Right atrium auricular region (tissue), 2 donors: ENCODE data around the gene PPFIA2. TPM values are rescaled to one million over a fixed set of nuclear protein-coding genes. Genes with fewer than 3 reads are reported as not detected.

ENCODE experiments used
- DNase-seq: peaks from one replicate; pipeline ENCODE4 v3.0.0-alpha.2; 2019; ENCODE audit warnings: low spot score
- H3K27ac ChIP-seq, 2 donors: fragments of 200-600 bp; sonication (generic); 1 replicate in 1 of 2; 2 replicates in 1 of 2; pipeline ENCODE4 v1.5.1; 2016 to 2019
- H3K27me3 ChIP-seq, 2 donors: fragments of 200-600 bp; sonication (generic); one replicate each; pipeline versions ENCODE4 v1.5.1 to v1.6.0; 2017 to 2019
- H3K36me3 ChIP-seq: fragments of 200-600 bp; sonication (generic); one replicate; pipeline ENCODE4 v1.5.1; 2016
- H3K4me1 ChIP-seq, 2 donors: fragments of 200-600 bp; sonication (generic); one replicate each; pipeline versions ENCODE4 v1.5.1 to v1.6.0; 2017 to 2019
- H3K4me3 ChIP-seq, 2 donors: fragments of 200-600 bp; sonication (generic); 1 replicate in 1 of 2; 2 replicates in 1 of 2; pipeline ENCODE4 v1.5.1; 2017 to 2019; ENCODE audit warnings: mild to moderate bottlenecking in 1 of 2, moderate library complexity in 1 of 2
- H3K9me3 ChIP-seq, 2 donors: fragments of 200-600 bp; sonication (generic); one replicate each; pipeline ENCODE4 v1.5.1; 2019
- total RNA-seq, 2 donors: library from RNA; depleted of rRNA; stranded (reverse); fragments of >200 nt; gene quantifications; one replicate each; pipeline ENCODE4 v1.1.0, GENCODE V29; 2016
- TF ChIP-seq, protein P1 (sequence below), 2 donors: fragments of 200-600 bp; sonication (generic); IDR thresholded peaks; one replicate each; pipeline ENCODE4 v1.5.1; 2019; ENCODE audit warnings: antibody characterized with exemption in 2 of 2

Gene PPFIA2
- total RNA-seq, 2 donors from 2014 or later: 0.20 to 0.48 TPM

DNA sequence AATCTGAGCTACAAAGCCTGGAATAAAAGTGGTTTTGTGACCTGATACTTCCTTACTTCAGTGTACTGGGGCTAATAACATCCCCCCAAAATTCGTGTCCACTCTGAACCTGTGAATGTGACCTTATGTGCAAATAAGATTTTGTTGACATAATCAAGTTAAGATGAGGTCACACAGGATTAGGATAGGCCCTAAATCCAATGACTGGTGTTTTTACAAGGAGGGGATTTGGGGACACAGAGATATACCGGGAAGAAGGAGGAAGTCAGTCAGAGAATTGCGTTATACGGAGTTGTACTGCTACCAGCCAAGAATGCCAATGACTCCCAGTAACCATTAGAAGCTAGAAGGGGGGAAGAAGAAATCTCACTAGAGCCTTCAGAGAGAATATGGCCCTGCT is 381.4 kb downstream of the PPFIA2 start:
- no peaks in the 10 kb centered on the region for H3K36me3 ChIP-seq
- TF ChIP-seq, protein P1, sequence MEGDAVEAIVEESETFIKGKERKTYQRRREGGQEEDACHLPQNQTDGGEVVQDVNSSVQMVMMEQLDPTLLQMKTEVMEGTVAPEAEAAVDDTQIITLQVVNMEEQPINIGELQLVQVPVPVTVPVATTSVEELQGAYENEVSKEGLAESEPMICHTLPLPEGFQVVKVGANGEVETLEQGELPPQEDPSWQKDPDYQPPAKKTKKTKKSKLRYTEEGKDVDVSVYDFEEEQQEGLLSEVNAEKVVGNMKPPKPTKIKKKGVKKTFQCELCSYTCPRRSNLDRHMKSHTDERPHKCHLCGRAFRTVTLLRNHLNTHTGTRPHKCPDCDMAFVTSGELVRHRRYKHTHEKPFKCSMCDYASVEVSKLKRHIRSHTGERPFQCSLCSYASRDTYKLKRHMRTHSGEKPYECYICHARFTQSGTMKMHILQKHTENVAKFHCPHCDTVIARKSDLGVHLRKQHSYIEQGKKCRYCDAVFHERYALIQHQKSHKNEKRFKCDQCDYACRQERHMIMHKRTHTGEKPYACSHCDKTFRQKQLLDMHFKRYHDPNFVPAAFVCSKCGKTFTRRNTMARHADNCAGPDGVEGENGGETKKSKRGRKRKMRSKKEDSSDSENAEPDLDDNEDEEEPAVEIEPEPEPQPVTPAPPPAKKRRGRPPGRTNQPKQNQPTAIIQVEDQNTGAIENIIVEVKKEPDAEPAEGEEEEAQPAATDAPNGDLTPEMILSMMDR (IDR thresholded peaks at IDR 0.05): no peak
- no peak for DNase-seq
- H3K4me1 ChIP-seq: no peaks in the 10 kb centered on the region
- H3K27ac ChIP-seq: no peak overlapping the region
- H3K9me3 ChIP-seq: no peaks in the 10 kb centered on the region
- H3K4me3 ChIP-seq: no peak overlapping the region
- no peaks in the 10 kb centered on the region for H3K27me3 ChIP-seq

DNA sequence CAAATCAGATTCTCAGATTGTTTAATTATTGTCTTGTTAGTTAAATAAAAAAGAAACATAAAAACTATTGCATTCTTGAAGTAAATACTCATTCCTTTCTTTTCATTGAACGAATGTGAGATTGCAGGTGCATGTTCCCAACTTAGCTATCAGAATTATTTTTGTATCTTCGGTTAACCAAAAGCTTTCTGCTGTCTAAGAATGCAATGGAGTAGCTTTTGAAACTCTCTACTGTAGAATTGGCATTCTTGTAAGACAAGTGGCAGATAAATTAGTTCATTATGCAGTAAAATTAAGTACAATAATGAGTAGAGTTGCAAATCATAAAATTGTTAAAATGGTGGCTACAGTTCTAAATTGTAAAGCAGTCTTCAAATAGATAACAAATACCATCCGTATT is 383.2 kb downstream of the PPFIA2 start:
- Histone ChIP-seq H3K4me3 (no peak overlapping the region), H3K9me3 (no peaks in the 10 kb centered on the region), H3K27me3 (no peaks in the 10 kb centered on the region), H3K4me1 (no peaks in the 10 kb centered on the region), H3K27ac (no peak overlapping the region), H3K36me3 (no peaks in the 10 kb centered on the region)
- DNase-seq: no peak
- TF ChIP-seq, protein P1 (IDR thresholded peaks at IDR 0.05): no peak

DNA sequence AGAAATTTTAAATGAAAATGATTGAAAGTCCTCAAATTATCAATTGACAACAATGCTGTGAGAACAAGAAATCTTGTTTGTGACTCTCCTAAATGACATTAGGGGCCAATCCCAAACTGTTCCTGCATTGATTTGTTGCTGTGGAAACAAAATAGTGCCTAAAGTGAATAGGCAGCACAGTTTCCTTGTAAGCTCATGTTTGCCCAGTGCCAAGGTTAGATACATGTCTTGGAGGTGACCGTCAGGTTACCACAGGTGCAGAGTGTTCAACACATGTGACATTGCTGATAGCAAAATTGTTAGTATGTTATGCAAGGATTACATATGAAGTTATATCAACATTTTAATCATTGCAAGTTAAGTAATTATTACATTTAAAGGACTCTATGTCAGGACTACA is 388.7 kb downstream of the PPFIA2 start:
- Histone ChIP-seq H3K27ac (no peak overlapping the region), H3K9me3 (no peaks in the 10 kb centered on the region), H3K4me3 (no peak overlapping the region), H3K4me1 (no peaks in the 10 kb centered on the region), H3K27me3 (no peaks in the 10 kb centered on the region), H3K36me3 (no peaks in the 10 kb centered on the region)
- DNase-seq: no peak
- TF ChIP-seq, protein P1 (IDR thresholded peaks at IDR 0.05): no peak

DNA sequence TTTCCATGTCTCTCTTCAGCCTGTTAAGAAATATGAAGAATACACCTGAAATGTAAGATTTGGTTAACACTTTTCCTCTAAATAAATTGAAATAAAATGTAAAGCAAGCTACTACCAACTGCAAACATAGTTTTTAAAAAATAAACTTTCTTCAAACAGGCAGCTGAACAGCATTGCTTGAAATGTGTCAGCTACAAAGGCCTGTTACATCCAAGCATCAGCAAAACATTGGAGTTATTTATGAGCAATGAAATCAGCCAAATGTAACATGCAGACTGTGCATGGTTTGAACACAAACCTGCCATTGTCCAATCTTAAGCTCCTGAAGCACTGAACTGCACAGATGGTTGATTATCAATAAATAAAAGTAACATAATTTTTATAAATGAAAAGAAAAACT is 390.0 kb downstream of the PPFIA2 start:
- no peaks in the 10 kb centered on the region for H3K4me1 ChIP-seq
- no peak for DNase-seq
- no peak overlapping the region for H3K4me3 ChIP-seq
- H3K9me3 ChIP-seq: no peaks in the 10 kb centered on the region
- TF ChIP-seq, protein P1 (IDR thresholded peaks at IDR 0.05): no peak
- H3K36me3 ChIP-seq: no peaks in the 10 kb centered on the region
- no peaks in the 10 kb centered on the region for H3K27me3 ChIP-seq
- H3K27ac ChIP-seq: no peak overlapping the region

DNA sequence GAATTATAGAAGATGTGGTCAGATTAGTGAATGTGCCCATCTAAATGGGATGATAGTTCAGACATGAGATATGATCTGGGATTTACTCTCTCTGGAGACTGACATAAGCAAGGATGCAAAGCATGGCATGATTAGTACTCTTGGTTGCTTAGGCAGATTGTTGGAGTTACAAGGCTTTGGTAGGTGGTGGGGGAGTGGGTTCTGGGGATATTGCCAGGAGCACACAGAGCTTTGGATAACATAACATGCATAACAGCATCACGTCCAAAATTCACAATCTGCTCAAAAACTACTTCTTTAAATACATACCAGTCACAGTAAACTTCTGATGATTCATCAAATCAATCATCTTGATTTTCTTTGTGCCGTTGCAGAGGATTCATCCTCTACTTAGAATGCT is 393.9 kb downstream of the PPFIA2 start:
- TF ChIP-seq, protein P1 (IDR thresholded peaks at IDR 0.05): no peak
- H3K36me3 ChIP-seq: no peaks in the 10 kb centered on the region
- H3K27me3 ChIP-seq: no peaks in the 10 kb centered on the region
- H3K9me3 ChIP-seq: no peaks in the 10 kb centered on the region
- H3K4me1 ChIP-seq: no peaks in the 10 kb centered on the region
- no peak for DNase-seq
- no peak overlapping the region for H3K27ac ChIP-seq
- H3K4me3 ChIP-seq: no peak overlapping the region

DNA sequence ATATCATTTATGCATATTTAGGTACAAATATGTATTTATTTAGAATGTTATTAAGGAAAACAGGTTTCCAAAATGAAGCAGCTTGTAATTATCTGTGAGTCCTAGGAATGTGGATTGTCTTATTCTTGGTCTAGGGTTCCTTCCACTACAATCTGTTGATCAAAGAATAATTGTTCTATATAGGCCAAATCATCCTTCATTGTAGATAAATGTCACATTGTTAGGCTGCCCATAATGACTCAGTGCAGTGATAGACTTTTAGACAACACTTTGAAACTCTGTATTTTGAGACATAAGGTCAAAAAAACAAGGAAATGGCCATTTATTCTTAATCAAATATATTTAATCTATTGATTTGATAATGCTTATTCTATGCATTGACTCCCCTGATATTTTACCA is 398.2 kb downstream of the PPFIA2 start:
- H3K36me3 ChIP-seq: no peaks in the 10 kb centered on the region
- no peaks in the 10 kb centered on the region for H3K4me1 ChIP-seq
- no peak for DNase-seq
- TF ChIP-seq, protein P1 (IDR thresholded peaks at IDR 0.05): no peak
- H3K9me3 ChIP-seq: no peaks in the 10 kb centered on the region
- H3K4me3 ChIP-seq: no peak overlapping the region
- no peak overlapping the region for H3K27ac ChIP-seq
- H3K27me3 ChIP-seq: no peaks in the 10 kb centered on the region
